Aorta (tissue), 5 donors: ENCODE data around the gene KCNMA1. TPM values are rescaled to one million over a fixed set of nuclear protein-coding genes. Genes with fewer than 3 reads are reported as not detected.

ENCODE experiments used
- ATAC-seq: fragments of 200-7000 bp; cut with Tn5 transposase; one replicate; pipeline ENCODE4 v1.9.1; 2022; ENCODE audit warnings: moderate library complexity; ENCODE audit not compliant: low FRiP score
- DNase-seq, 2 donors: peaks; one replicate each; pipeline ENCODE4 v3.0.0-alpha.2; 2020
- H3K27ac ChIP-seq, 2 donors: one replicate each; pipeline ENCODE4 v1.5.1; 2013; ENCODE audit warnings: low read length in 2 of 2, mild to moderate bottlenecking in 2 of 2, moderate library complexity in 2 of 2, control low read depth in 1 of 2, inconsistent platforms in 1 of 2, low read depth in 1 of 2
- H3K27me3 ChIP-seq, 2 donors: one replicate each; pipeline ENCODE4 v1.6.1; 2013; ENCODE audit warnings: control low read depth in 1 of 2, low read length in 1 of 2, mild to moderate bottlenecking in 1 of 2, moderate library complexity in 1 of 2; ENCODE audit not compliant: insufficient read depth in 2 of 2, control insufficient read depth in 1 of 2
- H3K36me3 ChIP-seq, 2 donors: one replicate each; pipeline ENCODE4 v1.6.1; 2013; ENCODE audit warnings: control low read depth in 1 of 2, low read length in 1 of 2, mild to moderate bottlenecking in 1 of 2; ENCODE audit not compliant: insufficient read depth in 2 of 2, control insufficient read depth in 1 of 2
- H3K4me1 ChIP-seq, 2 donors: one replicate each; pipeline ENCODE4 v1.6.1; 2013; ENCODE audit warnings: low read length in 2 of 2, control low read depth in 1 of 2, mild to moderate bottlenecking in 1 of 2, moderate library complexity in 1 of 2; ENCODE audit not compliant: insufficient read depth in 2 of 2, control insufficient read depth in 1 of 2
- H3K4me3 ChIP-seq, 2 donors: one replicate each; pipeline ENCODE4 v1.5.1; 2013; ENCODE audit warnings: low read length in 2 of 2, control low read depth in 1 of 2, mild to moderate bottlenecking in 1 of 2
- H3K9me3 ChIP-seq: one replicate; pipeline ENCODE4 v1.6.1; 2013; ENCODE audit warnings: mild to moderate bottlenecking, low read length; ENCODE audit not compliant: control insufficient read depth
- WGBS, 2 donors: extraction: QIAGEN DNeasy Blood & Tissue Kit; methylation state at CpG; one replicate each; pipeline ENCODE4 v1.1.7; 2013; 5-methylcytosine and 5-hydroxymethylcytosine counted together
- intact Hi-C, 2 donors: fragments of 100-400 bp; cut with DNase I; formaldehyde crosslinking; loops; one replicate each; pipeline versions ENCODE4 v1.14.2 to v1.15.0; 2022
- polyA plus RNA-seq, 2 donors: library from polyadenylated mRNA; stranded (reverse); fragments of 200-250 nt; gene quantifications; one replicate each; pipeline ENCODE4 v1.2.3, GENCODE V29; 2013
- total RNA-seq, 2 donors: library from RNA; stranded (reverse); fragmentation: NEBNext Ultra II Directional; extraction: Animal tissue kit (Norgen Biotek cat#: 25700); gene quantifications; one replicate each; pipeline ENCODE4 v1.2.1, GENCODE V29; 2021
- donor health status: healthy with polysubstance abuse.
- donor health status: Bipolar disorder and iron deficiency.
- donor health status: DM: no; HTN: no; CAD: no.
- donor health status: DM: no; HTN: no; CAD: no.
- donor health status: DM: yes; HTN: yes; CAD: no.

KCNMA1 gene
- total and polyA plus RNA-seq, 4 donors = 36.8 to 163 (median 125) TPM

DNA sequence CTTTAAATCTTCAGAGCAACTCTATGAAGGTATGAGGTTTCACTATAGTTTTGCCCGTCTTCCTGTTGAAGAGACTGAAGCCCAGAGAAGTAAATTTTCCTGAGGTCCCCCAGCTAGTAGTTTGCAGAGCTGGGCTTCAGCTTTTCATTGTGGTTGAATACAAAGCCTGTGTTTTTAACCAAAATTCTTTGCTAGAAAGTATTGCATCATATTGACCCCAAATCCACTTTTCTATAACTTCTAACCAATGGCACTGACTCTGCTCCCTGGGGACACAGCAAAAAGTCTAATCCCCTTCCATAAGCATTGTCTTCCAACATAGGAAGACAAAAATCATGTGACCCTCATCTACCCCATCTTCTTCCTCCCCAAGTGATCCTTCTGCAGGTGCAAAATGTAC, 93.0 kb downstream of the KCNMA1 start:
- intact Hi-C loops = no loop called here
- H3K4me1 ChIP-seq = peaks cover 0 to 15% of the 10 kb centered on the region in 2 donors
- H3K27me3 ChIP-seq = no peaks in the 10 kb centered on the region
- H3K36me3 ChIP-seq = no peaks in the 10 kb centered on the region
- WGBS, 2 donors = 95 to 100% methylated on average over 1 of the region's 1 CpG
- DNase-seq (no peak), ATAC-seq (no peak)
- no peak overlapping the region for H3K4me3 ChIP-seq
- no peak overlapping the region for H3K27ac ChIP-seq
- H3K9me3 ChIP-seq = no peaks in the 10 kb centered on the region

DNA sequence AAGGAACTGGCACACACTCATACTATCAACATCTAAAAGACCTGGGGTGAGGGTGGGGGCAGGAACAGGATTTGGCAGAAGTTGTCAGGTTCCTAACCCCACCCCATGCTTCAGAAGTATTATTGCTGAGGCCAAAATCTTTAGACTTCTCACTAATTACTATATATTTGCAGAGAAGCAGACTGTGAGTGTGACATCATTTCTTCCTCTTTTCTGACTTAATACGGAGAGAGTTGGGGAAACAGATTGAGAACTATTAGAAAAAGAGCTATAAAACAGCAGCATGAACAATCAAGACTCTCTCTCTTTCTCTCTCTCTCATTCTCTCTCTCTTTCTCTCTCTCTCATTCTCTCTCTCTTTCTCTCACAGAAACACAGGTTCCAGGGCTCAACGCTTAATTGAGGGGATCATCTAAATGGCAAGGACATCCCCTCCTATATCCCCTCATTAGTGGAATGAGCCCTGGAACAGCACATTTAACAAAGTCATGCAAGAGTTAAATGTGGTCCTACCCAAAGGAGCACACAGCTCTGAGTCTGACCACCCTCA, 94.8 kb downstream of the KCNMA1 start:
- Histone ChIP-seq H3K4me3 (no peak overlapping the region), H3K9me3 (no peaks in the 10 kb centered on the region), H3K4me1 (peaks cover 0 to 17% of the 10 kb centered on the region in 2 donors), H3K27me3 (no peaks in the 10 kb centered on the region), H3K27ac (no peak overlapping the region), H3K36me3 (no peaks in the 10 kb centered on the region)
- intact Hi-C loops = no loop called here
- 96 to 100% methylated on average over 2 of the region's 2 CpGs for WGBS, 2 donors
- ATAC-seq = no peak
- no peak for DNase-seq

- intact Hi-C loops = no loop called here
- Histone ChIP-seq H3K27me3 (no peaks in the 10 kb centered on the region), H3K36me3 (no peaks in the 10 kb centered on the region), H3K4me1 (peaks cover 3 to 10% of the 10 kb centered on the region in 2 donors), H3K4me3 (no peak overlapping the region), H3K9me3 (no peaks in the 10 kb centered on the region), H3K27ac (no peak overlapping the region)
- no peak for ATAC-seq
- DNase-seq = no peak
Measured at GRCh38 chr10:77541944-77542343, 95.7 kb downstream of the KCNMA1 start.

DNA sequence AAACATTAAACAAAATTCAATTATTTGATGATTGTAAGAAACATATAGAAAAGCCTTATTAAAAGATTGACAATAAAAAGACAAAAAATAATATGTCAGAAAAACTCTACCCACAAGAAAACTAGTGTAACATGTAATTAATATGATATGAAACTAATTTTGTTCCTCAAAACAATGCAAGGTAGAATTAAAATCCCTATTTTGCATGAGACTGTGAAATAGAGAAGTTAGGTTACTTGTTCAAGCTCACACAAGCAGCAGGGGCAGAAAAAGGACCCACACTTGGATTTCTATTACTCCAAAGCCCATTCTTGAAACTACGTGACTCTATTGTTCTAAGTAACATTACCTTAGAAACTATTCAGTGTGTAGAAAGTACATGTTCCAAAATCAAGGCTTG, 96.4 kb downstream of the KCNMA1 start:
- ATAC-seq = no peak
- 64 to 80% methylated on average over 1 of the region's 1 CpG for WGBS, 2 donors
- peaks cover 3 to 6% of the 10 kb centered on the region in 2 donors for H3K4me1 ChIP-seq

DNA sequence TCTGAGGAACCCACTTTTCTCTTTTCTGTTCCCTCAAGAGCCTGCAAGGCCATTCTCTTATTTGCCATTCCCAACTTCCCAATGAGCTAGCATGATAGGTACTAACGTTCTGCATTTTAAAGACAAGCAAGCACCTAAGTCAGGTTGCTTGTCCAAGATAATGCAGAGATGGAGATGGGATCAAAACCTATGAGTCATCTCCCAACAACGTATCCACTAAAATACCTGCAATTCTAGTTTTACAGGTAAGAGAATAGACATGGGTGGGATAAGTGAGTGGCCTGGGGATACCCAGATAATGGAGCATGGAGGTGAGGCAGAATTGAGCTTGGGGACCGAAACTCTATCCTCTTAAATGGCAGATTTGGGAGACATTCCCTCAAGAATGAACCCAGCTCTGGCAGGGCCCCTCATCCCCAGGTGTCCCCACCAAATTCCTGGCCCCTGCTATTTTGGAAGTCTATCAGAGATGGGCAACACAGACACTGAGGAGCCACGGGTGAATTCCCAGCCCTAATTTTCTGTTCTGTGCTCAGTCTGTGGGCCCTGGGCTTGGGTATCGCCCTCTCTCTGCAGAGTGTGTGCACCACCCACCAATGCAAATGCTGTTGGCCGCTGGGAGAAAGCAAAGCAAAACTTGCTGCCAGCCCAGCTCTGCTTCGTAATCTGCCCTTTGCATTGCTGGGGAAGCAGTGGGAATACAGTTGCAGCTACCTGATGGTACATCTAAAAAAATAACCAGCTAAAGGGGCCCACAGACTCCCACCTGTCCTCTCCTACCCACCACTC, 98.3 kb downstream of the KCNMA1 start:
- ATAC-seq = no peak

More for the DNA sequence above, 96.4 kb downstream of the KCNMA1 start:
- Histone ChIP-seq H3K9me3 (no peaks in the 10 kb centered on the region), H3K27me3 (no peaks in the 10 kb centered on the region), H3K27ac (no peak overlapping the region), H3K4me3 (no peak overlapping the region), H3K36me3 (no peaks in the 10 kb centered on the region)
- intact Hi-C loops = no loop called here
- DNase-seq = no peak

GRCh38 chr10:77537720-77538373, 99.8 kb downstream of the KCNMA1 start:
- Histone ChIP-seq H3K36me3 (no peaks in the 10 kb centered on the region), H3K9me3 (no peaks in the 10 kb centered on the region), H3K27ac (peak overlapping the region in 1 of 2 donors; percentile 13), H3K4me1 (peaks cover 6 to 7% of the 10 kb centered on the region in 2 donors), H3K4me3 (no peak overlapping the region), H3K27me3 (no peaks in the 10 kb centered on the region)
- ATAC-seq = peak; percentile 81
- peak; percentile 83 to 85 for DNase-seq
- intact Hi-C loops = loop anchor here (10.0 kb wide), 2 partner anchors 47 to 97 kb away; partner anchors contain the start of gene KCNMA1 (in 1 of the 2)
- WGBS, 2 donors = 0 to 12% methylated on average over 13 of the region's 13 CpGs

More for the DNA sequence above, 98.3 kb downstream of the KCNMA1 start:
- H3K27ac ChIP-seq = no peak overlapping the region
- no peaks in the 10 kb centered on the region for H3K36me3 ChIP-seq
- no peak overlapping the region for H3K4me3 ChIP-seq
- H3K9me3 ChIP-seq = no peaks in the 10 kb centered on the region
- no peaks in the 10 kb centered on the region for H3K27me3 ChIP-seq
- peaks cover 3 to 6% of the 10 kb centered on the region in 2 donors for H3K4me1 ChIP-seq
- DNase-seq = no peak
- 82 to 85% methylated on average over 7 of the region's 7 CpGs for WGBS, 2 donors
- intact Hi-C loops = loop anchor here (10.0 kb wide), 2 partner anchors 45 to 95 kb away; partner anchors contain the start of gene KCNMA1 (in 1 of the 2)

GRCh38 chr10:77537071-77537470, 100.5 kb downstream of the KCNMA1 start:
- intact Hi-C loops = loop anchor here (10.0 kb wide), 2 partner anchors 48 to 98 kb away; partner anchors contain the start of gene KCNMA1 (in 1 of the 2)

GRCh38 chr10:77533887-77534278, 103.7 kb downstream of the KCNMA1 start:
- Histone ChIP-seq H3K9me3 (no peaks in the 10 kb centered on the region), H3K4me1 (peaks cover 6 to 7% of the 10 kb centered on the region in 2 donors), H3K36me3 (no peaks in the 10 kb centered on the region), H3K4me3 (no peak overlapping the region), H3K27ac (no peak overlapping the region), H3K27me3 (no peaks in the 10 kb centered on the region)
- peak in 1 of 2 donors; percentile 38 for DNase-seq
- no peak for ATAC-seq
- WGBS, 2 donors = 14 to 20% methylated on average over 1 of the region's 1 CpG
- intact Hi-C loops = loop anchor here (10.0 kb wide), 2 partner anchors 51 to 101 kb away; partner anchors contain the start of gene KCNMA1 (in 1 of the 2)

More at GRCh38 chr10:77537071-77537470, 100.5 kb downstream of the KCNMA1 start:
- H3K9me3 ChIP-seq = no peaks in the 10 kb centered on the region
- DNase-seq (peak in 1 of 2 donors; percentile 7), ATAC-seq (no peak)
- peaks cover 6 to 7% of the 10 kb centered on the region in 2 donors for H3K4me1 ChIP-seq
- H3K4me3 ChIP-seq = no peak overlapping the region
- H3K27ac ChIP-seq = peak overlapping the region in 1 of 2 donors; percentile 61
- WGBS, 2 donors = 68 to 76% methylated on average over 2 of the region's 2 CpGs
- no peaks in the 10 kb centered on the region for H3K36me3 ChIP-seq
- H3K27me3 ChIP-seq = no peaks in the 10 kb centered on the region
